DMS114 treated with DMSO at 0.1 percent for 48 hours (cell line): ENCODE results near the gene IKBIP.
"Not testable (repeated sequence)": the region's sequence is repeated elsewhere in the genome, so short reads cannot be mapped to it uniquely, and the experiment has no call there.

ENCODE experiments used
- DNase-seq: peaks from one replicate; lab custom pipeline; 2025; ENCODE audit not compliant: unreplicated experiment; lab: John Stamatoyannopoulos, UW

IKBIP gene

DNA sequence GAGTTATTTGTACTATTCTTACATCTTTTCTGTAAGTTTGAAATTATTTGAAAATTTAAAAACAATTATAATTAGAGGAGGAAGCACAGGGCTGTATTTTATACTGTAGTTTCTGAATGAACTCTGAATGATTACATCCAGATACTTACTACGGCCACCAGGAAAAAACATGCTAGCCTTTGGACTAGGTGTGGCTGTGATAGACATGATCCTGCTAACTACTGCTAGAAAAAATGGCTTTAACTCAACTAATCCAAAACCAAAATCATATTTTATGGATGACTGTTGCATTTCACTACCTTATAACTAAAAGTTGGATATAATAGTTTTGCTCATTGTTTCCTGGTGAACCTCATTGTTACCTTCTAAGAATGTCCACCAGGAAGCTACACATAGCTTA, 66.2 kb downstream of the IKBIP start:
- no peak for DNase-seq

DNA sequence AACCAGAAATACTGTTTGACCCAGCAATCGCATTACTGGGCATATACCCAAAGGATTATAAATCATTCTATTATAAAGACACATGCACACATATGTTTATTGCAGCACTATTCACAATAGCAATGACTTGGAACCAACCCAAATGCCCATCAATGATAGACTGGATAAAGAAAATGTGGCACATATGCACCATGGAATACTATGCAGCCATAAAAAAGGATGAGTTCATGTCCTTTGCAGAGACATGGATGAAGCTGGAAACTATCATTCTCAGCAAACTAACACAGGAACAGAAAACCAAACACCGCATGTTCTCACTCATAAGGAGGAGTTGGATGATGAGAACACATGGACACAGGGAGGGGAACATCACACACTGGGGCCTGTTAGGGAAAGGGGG, 67.8 kb downstream of the IKBIP start:
- not testable (repeated sequence) for DNase-seq

DNA sequence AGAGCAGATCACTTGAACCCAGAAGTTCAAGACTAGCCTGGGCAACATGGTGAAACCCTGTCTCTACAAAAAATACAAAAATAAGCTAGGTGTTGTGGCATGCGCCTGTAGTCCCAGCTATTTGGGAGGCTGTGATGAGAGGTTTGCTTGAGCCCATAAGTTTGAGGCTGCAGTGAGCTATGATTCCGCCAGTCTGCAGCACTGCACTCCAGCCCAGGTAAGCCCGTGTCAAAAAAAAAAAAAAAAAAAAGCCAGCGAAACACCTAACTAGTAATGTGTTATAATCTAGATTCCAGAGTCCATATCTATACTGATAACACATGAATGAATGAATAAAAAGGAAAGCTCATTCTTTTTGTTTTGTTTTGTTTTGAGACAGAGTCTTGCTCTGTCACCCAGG, 69.6 kb downstream of the IKBIP start:
- no peak for DNase-seq
